ENCODE measurements around the gene VWA3B.
"Not testable (repeated sequence)": the region's sequence is repeated elsewhere in the genome, so short reads cannot be mapped to it uniquely, and the experiment has no call there.

The VWA3B gene

DNA sequence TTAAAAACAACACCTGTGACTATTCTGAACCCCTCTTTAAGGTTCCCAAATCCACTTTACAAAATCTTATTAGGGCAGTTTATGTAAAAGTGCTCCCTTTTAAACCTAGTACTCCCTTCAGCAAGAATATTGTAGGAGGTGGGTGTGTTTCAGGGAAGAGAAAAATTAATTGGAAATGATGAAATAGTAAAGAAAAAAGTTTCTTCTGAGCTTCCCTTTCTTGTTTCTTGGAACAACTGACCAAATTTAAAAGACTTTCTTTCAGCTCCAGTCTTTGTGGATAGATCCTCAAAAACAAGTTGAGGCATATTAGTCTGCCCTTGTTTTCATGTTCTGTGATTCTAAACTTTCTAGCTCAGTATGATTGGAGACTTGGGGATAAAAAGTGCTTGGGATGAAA lies 3.0 kb downstream of the VWA3B start:
- no peak for DNase-seq

DNA sequence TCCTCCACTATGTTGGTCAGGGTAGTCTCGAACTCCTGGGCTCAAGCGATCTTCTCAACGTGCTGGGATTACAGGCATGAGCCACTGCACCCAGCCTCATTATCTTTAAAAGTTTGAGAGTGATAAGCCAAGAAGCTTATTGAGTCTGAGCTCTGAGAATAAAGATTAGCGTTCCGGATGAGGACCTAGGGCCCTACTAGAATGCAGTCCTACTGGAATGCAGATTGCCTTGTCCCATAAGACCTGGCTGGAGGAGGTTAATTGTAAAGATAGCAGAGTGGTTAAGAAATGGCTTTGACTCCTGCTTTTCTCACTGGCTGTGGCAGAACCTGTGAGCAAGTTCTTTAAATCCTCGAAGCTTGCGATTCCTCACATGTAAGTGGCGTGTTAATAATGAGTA lies 4.0 kb downstream of the VWA3B start:
- DNase-seq: no peak

DNA sequence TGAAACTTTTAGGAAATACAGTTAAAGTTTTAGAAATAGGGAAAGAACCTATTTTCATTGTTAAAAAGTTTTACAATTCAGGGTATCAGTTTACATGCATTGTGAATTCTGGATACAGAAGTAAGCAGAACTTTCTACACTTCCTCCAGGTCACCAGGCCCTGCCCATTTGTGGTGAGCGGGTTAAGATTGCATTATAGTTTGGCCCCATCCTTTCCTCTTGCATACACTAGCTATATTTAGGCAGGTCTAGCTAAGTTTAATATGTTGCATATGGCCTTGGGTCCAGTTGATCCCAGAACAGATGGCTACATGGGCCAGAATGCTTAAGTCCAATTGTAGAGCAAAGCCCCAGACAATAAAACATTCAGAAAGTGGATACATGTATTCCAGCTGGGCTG lies 4.8 kb downstream of the VWA3B start:
- DNase-seq: no peak

DNA sequence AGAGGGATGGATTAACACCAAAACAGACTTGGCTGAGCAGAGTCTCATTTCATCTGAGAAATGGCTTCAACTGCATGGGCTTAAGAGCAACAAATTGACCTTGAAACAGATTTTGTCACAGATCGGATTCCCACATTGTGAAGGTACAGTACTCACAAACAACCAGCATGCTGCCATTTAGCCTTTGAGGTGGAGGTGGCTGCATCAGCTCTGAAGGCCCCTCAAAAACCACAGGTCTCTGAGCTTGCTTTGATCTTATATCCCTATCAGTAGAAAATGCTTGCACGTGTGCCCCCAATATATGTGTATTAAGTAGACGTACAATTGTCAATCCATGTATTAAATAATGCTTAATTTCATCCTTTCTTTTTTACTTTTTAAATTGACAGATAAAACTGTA lies 6.2 kb downstream of the VWA3B start:
- no peak for DNase-seq

DNA sequence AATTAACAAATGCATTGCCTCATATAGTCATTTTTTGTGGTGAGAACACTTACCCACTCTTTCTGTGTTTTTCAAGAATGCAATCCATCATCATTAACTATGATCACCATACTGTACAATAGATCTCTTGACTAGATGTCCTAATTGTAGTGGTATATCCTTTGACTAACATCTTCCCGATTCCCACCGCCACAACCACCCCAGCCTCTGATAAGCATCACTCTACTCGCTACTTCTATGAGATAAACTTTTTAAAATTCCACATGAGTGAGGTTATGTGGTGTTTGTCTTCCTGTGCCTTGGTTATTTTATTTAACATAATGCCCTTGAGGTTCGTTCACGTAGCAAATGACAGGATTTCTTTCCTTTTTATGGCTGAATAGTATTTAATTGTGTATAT lies 6.6 kb downstream of the VWA3B start:
- no peak for DNase-seq

DNA sequence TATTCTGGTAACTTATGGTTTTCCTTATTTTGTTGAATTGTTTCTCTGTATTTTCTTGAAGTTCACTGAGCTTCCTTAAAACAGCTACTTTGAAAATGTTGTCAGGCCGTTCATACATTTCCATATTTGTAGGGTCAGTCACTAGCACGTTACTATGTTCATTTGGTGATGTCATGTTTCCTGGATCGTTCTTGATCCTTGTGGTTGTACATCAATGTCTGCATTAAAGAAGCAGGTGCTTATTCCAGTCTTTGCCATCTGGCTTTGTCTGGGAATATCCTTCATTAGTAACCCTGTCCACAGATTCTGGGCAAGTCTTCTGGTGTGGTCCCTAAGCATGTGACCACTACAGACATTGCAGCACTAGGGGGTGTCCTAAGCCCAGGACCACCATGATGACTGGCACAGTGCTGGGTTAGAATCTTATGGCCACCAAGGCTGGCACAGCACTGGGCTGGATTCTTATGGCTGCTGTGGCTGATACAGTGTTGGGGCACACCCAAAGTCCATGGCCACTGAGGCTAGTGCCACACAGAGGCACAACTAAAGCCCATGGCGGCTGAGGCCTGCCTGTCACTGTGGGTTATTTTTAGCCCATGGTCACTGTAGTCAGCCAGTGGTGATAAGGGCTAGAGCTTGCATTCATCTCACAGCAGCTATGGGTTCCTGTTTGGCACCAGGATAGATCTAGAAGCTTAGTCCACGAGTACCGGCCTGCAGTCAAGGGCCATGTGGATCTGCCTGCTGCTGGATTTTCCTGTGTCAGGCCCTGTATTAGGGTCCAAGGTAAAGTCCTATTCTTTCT lies 13.2 kb downstream of the VWA3B start:
- no peak for DNase-seq

DNA sequence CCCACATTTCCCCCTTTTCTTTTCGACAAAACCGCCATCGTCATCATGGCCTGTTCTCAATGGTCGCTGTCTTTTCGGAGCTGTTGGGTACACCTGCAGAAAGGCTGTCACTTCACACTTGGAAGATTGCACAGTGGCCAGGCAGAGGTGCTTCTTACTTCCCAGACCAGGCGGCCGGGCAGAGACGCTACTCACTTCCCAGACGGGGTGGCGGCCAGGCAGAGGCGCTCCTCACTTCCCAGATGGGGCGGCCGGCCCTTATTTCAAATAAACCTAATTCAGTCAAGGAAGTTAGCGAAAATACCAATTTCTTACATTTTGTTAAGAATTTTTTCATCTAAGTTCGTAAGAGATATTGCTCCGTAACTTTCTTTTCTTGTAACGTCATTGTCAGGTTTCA lies 15.3 kb downstream of the VWA3B start:
- not testable (repeated sequence) for DNase-seq

DNA sequence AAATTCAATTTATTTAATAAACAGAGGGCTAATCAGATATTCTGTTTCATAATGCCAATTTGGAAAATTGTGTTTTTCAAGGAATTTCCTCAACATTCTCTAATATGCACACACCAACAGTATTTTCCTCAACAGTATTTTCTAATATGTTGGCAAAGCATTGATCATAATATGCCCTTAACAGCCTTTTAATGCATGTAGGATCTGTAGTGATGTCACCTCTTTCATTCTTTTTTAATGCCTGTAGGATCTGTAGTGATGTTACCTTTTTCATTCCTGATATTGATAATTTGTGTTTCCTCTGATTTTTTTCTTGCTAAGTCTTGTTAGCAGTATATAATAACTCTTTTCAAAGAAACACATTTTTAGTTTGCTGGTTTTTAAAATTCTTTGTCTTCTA lies 15.9 kb downstream of the VWA3B start:
- DNase-seq: no peak

DNA sequence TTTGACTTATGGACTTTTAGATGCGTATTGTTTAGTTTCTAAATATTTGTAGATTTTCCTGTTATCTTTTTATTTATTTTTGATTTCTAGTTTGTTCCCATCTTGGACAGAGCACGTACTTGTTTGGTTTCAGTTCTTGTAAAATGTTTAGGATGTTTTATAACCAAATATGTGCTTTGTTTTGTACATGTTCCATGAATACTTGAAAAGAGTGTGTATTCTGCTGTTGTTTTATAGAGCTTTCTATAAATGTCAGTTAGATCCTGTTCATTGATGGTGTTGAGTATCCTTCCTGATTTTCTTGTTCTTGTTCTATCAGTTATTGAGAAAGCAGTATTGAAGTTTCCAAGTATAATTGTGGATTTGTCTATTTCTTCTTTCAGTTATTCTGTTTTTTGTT lies 21.1 kb downstream of the VWA3B start:
- no peak for DNase-seq

DNA sequence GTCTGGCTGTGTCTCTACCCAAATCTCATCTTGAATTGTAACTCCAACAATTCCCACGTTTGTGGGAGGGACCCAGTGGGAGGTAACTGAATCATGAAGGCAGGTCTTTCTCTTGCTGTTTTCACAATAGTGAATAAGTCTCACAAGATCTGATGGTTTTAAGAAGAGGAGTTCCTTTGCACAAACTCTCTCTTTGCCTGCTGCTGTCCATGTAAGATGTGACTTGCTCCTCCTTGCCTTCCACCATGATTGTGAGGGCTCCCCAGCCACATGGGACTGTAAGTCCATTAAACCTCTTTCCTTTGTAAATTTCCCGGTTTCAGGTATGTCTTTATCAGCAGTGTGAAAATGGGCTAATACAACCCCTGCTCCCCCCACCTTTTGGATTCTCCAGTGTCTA lies 23.8 kb downstream of the VWA3B start:
- no peak for DNase-seq

DNA sequence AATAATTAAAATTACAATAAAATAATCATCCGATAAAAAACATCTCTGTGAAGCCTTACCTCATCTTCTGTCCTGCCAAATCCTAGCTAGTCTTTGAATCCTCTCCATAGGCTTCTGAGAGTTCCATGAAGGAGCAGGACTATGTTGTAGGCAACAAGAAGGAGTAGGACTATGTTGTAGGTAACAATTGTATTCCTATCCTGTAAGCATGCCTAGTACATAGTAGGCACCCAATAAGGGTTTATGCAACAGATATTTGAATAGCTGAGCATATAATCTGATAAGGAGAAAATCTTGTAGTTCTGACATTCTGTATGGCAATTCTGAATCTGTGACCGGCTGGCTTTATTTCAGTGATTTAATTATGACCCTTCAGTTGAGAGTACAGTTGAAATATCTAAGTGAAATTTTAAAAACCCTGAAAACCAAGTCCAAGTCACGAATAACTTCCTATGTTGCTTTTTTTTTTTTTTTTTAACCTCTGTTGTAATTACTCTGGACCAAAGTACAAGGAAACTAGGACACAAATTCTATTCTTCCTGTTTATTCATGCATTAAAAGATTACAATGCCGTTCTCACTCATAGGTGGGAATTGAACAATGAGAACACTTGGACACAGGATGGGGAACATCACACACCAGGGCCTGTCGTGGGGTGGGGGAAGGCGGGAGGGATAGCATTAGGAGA lies 27.8 kb downstream of the VWA3B start:
- no peak for DNase-seq

DNA sequence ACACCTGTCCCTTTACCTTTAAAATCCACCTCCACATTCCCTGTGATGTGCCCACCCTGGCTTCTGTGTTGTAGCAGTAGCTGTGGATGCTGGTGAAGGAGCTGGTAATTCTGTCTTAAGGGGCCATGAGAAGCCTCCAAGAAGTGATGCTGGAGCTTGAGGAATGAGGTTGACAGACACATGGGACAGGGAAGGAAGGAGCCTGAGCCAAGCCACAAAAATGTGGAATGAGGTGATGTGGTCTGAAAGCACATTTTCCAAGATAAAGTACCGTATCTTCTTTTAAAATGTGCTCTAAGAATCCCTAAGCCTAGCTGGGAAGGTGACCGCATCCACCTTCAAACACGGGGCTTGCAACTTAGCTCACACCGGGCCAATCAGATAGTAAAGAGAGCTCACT lies 31.2 kb downstream of the VWA3B start:
- DNase-seq: no peak

DNA sequence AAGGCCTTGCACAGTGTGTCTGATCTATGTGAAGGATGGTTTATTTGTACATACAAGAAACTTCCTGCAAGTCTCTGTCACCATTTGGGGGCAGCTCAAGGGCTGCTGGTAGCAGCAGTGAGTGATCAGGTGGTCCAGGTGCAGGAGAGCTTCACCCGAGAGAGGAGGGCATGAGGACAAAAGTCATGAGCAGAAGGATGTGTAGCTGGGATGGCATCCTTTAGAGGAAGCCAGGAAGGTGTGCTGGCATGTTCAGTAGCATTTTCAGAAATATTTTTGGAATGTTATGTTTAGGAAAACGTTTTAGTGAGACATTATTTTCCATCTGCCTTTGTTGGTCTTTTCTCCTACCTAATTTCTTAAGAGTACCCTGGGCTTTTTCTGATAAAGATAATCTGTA lies 31.9 kb downstream of the VWA3B start:
- DNase-seq: no peak

DNA sequence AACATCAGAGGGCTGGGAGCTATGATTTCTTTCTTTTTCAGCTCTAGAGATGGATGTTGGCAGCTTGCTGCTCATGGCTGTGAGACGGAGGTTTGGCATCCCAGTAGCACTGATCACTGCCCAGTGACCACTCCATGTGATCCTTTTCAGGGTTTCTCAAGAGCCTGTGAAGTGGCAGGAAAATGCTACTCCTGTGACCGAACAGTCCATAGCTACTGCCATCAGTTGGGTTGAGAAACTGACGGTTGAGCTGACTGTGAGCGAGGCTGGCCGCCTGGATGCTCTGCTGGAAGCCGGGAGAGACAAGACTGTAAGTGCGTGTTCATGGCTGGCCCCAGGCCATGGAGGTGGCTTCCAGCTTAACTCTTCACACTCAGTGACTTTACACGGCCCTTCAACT lies 34.2 kb downstream of the VWA3B start:
- DNase-seq: no peak

DNA sequence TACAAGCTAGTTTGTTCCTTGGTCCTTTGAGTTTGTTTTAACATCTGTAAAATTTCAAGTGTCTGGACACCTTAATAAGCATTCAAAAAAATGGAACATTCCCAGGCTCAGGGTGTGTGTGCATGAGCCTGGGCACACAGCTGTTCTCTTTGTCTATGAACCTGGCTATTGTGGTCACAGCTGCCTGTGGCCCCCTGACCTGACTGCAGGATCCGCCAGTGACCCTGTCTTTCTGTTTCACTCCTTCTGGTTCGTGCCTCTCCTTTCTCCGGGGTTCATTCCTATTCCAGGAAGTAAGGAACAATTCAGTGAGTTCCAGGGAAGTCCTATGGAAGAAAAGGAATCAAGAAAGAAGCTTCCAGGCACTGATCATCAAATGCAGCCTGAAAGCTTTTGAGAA lies 35.6 kb downstream of the VWA3B start:
- DNase-seq: no peak

DNA sequence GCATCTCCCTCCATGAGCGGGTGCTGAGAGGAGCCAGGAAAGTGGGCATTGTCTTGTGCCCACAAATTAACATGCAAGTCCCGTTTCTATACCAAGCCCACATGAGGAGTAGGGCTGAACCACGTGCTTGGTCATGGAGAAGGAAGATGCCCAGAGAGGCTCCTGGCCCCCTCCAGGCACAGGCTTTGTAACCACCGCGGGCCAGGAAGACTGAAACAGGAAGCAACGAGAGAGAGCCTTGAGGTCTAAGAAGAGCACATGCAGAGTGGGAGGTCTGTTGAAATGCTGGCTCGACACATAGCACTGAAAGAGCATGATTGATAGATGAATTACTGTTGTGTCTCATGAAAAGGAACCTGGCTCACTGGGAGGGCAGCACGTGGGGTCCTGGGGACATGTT lies 36.3 kb downstream of the VWA3B start:
- no peak for DNase-seq

DNA sequence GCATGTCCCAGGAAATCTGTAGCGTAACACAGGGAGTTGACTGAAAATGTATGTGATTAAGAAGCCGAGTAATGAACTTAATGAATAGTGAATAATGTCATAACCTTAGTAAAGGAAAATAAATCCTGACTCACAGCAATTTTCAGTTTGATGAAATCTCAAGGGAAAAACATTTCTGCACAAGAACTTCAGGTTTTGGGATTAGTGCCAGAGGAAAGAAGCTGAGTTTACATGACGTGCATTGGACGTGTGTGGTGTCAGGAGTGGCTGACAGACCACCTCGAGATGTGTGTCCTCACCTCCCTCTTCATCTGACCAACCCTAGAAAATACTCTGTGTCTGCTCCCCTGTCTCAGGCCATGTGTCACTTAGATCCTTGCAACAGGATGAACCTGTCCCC lies 39.1 kb downstream of the VWA3B start:
- DNase-seq: no peak

DNA sequence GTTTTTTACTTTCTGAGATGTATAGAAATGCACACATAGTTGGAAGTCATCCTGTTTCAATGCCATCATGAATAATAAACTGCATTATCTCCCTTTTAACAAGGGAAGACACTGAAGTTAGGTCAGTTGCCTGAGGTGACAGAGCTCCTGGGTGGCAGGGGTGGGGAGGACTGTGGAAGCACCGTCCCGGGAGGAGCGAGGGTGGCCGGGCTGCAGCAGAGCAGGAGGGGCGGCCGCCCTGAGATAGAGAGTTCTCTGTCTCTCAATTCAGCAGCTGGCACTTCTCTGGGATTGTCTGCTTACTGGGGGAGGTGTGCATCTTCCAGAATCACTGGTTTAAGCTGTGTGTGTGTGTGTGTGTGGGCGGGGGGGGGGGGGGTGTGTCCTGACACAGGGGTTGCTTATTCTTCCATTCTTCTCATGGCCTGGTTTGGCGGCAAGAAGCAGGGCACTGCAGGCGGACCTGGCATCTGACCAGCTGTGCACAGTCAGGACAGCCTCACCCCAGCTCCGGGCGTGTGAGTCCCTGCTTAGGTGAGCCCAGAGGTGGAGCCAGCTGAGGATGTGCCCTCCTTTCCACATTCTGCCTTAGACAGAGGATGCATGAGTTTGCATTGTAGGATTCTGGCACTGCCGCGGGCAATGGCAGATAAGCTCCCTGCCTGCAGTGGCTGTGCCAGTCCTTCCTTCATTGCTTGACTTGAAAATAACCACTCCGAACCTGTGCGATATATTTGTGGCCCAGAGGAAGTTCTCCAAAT lies 40.4 kb downstream of the VWA3B start:
- no peak for DNase-seq

DNA sequence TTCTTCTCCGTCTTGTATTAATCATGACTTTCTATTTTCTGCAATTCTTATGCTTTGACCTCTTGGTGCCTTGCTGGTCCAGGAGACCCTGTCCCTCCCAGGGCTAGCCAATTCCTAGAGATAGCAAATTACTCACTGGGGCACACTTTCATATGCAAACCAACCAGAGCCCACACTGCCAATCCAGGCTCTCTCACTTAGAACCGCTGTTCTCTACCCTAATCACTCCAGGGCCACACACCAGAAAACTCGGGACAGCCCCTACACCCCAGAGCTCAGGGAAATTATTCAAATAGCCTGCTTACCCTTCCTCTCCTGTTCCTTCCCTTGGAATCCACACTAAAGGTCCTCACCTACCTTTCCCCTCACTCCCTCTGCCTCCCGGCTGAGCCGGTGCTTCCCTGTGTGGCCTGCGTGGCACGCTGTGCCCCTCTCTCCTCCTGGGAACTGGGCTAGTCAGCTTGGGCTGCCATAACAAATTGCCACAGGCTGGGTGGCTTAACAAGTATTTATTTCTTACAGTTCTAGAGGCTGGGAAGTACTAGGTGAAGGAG lies 41.7 kb downstream of the VWA3B start:
- no peak for DNase-seq

DNA sequence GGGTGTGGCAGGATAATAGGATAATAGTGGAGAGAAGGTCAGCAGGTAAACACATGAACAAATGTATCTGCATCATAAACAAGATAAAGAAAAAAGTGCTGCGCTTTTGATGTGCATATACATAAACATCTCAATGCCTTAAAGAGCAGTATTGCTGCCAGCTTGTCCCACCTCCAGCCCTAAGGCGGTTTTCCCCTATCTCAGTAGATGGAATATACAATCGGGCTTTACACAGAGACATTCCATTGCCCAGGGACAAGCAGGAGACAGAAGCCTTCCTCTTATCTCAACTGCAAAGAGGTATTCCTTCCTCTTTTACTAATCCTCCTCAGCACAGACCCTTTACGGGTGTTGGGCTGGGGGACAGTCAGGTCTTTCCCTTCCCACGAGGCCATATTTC lies 43.1 kb downstream of the VWA3B start:
- DNase-seq: not testable (repeated sequence)

DNA sequence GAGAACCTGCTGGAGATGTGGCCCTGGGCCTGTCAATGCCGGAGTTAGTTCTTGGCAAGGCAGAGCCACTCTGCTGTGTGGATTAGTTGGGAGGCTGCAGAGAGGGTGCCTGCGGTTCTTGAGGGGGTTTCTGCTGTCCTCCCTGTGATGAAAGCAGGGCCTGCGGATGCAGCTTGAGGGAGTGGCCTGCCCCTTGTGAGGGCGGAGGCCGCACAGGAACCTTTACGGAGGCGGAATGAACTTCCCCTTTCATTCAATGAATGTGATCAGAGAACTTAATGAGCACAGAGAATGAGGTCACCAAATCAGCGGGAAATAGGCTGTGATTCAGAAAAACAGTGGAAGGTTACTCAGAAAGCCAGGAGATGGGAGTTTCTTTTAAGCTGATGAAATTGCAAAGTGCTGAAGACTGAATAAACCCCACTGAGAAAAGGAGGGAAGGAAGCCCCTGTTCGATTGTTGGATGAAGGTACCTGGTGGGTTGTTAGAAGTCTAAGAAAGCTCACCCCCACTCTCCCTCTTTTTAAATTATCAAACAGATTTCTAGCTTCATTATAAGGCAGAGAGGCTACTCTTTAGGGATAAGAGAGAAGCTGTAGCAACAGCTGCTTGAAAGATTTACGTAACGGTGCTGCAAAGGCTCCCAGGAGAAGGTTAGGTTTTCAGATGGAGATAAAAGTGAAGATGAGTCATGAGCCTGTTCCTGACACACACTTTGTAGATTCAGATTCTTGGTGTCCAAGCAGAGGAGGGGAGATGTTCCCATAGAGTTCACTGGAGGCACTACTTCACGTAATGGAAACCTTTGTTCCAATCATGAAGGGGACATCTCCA lies 47.4 kb downstream of the VWA3B start:
- no peak for DNase-seq

DNA sequence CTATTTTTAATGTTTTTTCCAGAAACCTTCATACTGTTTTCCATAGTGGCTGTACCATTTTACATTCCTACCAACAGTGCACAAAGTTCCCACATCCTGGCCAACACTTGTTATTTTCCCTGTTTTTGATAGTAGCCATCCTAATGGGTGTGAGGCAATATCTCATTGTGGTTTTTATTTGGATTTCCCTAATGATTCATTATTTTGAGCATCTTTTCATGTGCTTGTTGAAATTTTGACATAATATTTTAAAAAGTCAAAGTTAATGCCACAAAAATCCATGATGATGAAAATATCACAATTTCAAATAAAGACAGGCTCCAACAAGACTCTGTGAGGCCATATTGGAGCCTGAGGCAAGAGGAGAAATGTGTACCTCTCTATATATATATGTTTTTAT lies 50.2 kb downstream of the VWA3B start:
- DNase-seq: no peak

DNA sequence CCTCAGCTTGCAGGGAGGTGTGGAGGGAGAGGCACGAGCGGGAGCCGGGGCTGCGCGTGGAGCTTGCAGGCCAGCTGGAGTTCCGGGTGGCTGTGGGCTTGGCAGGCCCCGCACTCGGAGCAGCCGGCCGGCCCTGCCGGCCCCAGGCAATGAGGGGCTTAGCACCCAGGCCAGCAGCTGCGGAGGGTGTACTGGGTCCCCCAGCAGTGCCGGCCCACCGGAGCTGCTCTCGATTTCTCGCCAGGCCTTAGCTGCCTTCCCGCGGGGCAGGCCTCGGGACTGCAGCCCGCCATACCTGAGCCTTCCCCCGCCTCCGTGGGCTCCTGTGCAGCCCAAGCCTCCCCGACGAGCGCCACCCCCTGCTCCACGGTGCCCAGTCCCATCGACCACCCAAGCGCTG lies 52.0 kb downstream of the VWA3B start:
- not testable (repeated sequence) for DNase-seq
